ENCODE results near the gene DNAJB6. TPM values are rescaled to one million over a fixed set of nuclear protein-coding genes. Genes with fewer than 3 reads are reported as not detected.

DNAJB6 gene
- total RNA-seq, 1 experiment from 2014 or later, result 101 TPM

GRCh38 chr7:157461573-157462418, 125.0 kb downstream of the DNAJB6 start:
- no peak for DNase-seq (ENCODE audit: extremely low read depth, low read depth)

GRCh38 chr7:157462419-157462771, 125.6 kb downstream of the DNAJB6 start:
- DNase-seq (ENCODE audit: extremely low read depth, low read depth), result no peak

GRCh38 chr7:157462840-157463239, 126.0 kb downstream of the DNAJB6 start:
- DNase-seq (ENCODE audit: extremely low read depth, low read depth), result no peak

- DNase-seq (ENCODE audit: extremely low read depth, low read depth), result no peak
These were observed 126.4 kb downstream of the DNAJB6 start for GRCh38 chr7:157463245-157463644.

GRCh38 chr7:157464111-157464970, 127.5 kb downstream of the DNAJB6 start:
- no peak for DNase-seq (ENCODE audit: extremely low read depth, low read depth)

- DNase-seq (ENCODE audit: extremely low read depth, low read depth), result no peak
These were observed 128.4 kb downstream of the DNAJB6 start for GRCh38 chr7:157464971-157465886.

GRCh38 chr7:157465891-157466866, 129.4 kb downstream of the DNAJB6 start:
- no peak for DNase-seq (ENCODE audit: extremely low read depth, low read depth)

GRCh38 chr7:157466867-157467261, 130.1 kb downstream of the DNAJB6 start:
- DNase-seq (ENCODE audit: extremely low read depth, low read depth), result no peak

Other genes starting within 250 kb of the DNAJB6 start
- gene UBE3C, start 198.1 kb upstream of the DNAJB6 start, total RNA-seq (2014; rRNA removed; shearing (Covaris generic)), result 78.6 and 96.9 TPM in 2 replicates

All from NCI-H460 (cell line).